Aorta (tissue), 5 donors: ENCODE measurements around the gene FRZB. TPM values are rescaled to one million over a fixed set of nuclear protein-coding genes. Genes with fewer than 3 reads are reported as not detected.

Experiments used
- ATAC-seq: fragments of 200-7000 bp; cut with Tn5 transposase; one replicate; pipeline ENCODE4 v1.9.1; 2022; ENCODE audit warnings: moderate library complexity; ENCODE audit not compliant: low FRiP score
- DNase-seq, 2 donors: peaks; one replicate each; pipeline ENCODE4 v3.0.0-alpha.2; 2020
- H3K27ac ChIP-seq, 2 donors: one replicate each; pipeline ENCODE4 v1.5.1; 2013; ENCODE audit warnings: low read length in 2 of 2, mild to moderate bottlenecking in 2 of 2, moderate library complexity in 2 of 2, control low read depth in 1 of 2, inconsistent platforms in 1 of 2, low read depth in 1 of 2
- H3K27me3 ChIP-seq, 2 donors: one replicate each; pipeline ENCODE4 v1.6.1; 2013; ENCODE audit warnings: control low read depth in 1 of 2, low read length in 1 of 2, mild to moderate bottlenecking in 1 of 2, moderate library complexity in 1 of 2; ENCODE audit not compliant: insufficient read depth in 2 of 2, control insufficient read depth in 1 of 2
- H3K36me3 ChIP-seq, 2 donors: one replicate each; pipeline ENCODE4 v1.6.1; 2013; ENCODE audit warnings: control low read depth in 1 of 2, low read length in 1 of 2, mild to moderate bottlenecking in 1 of 2; ENCODE audit not compliant: insufficient read depth in 2 of 2, control insufficient read depth in 1 of 2
- H3K4me1 ChIP-seq, 2 donors: one replicate each; pipeline ENCODE4 v1.6.1; 2013; ENCODE audit warnings: low read length in 2 of 2, control low read depth in 1 of 2, mild to moderate bottlenecking in 1 of 2, moderate library complexity in 1 of 2; ENCODE audit not compliant: insufficient read depth in 2 of 2, control insufficient read depth in 1 of 2
- H3K4me3 ChIP-seq, 2 donors: one replicate each; pipeline ENCODE4 v1.5.1; 2013; ENCODE audit warnings: low read length in 2 of 2, control low read depth in 1 of 2, mild to moderate bottlenecking in 1 of 2
- H3K9me3 ChIP-seq: one replicate; pipeline ENCODE4 v1.6.1; 2013; ENCODE audit warnings: mild to moderate bottlenecking, low read length; ENCODE audit not compliant: control insufficient read depth
- WGBS, 2 donors: extraction: QIAGEN DNeasy Blood & Tissue Kit; methylation state at CpG; one replicate each; pipeline ENCODE4 v1.1.7; 2013; 5-methylcytosine and 5-hydroxymethylcytosine counted together
- intact Hi-C, 2 donors: fragments of 100-400 bp; cut with DNase I; formaldehyde crosslinking; loops; one replicate each; pipeline versions ENCODE4 v1.14.2 to v1.15.0; 2022
- polyA plus RNA-seq, 2 donors: library from polyadenylated mRNA; stranded (reverse); fragments of 200-250 nt; gene quantifications; one replicate each; pipeline ENCODE4 v1.2.3, GENCODE V29; 2013
- total RNA-seq, 2 donors: library from RNA; stranded (reverse); fragmentation: NEBNext Ultra II Directional; extraction: Animal tissue kit (Norgen Biotek cat#: 25700); gene quantifications; one replicate each; pipeline ENCODE4 v1.2.1, GENCODE V29; 2021
- donor health status: healthy with polysubstance abuse.
- donor health status: Bipolar disorder and iron deficiency.
- donor health status: DM: no; HTN: no; CAD: no.
- donor health status: DM: no; HTN: no; CAD: no.
- donor health status: DM: yes; HTN: yes; CAD: no.

The FRZB gene
- total and polyA plus RNA-seq, 4 donors: 47.9 to 277 (median 96.9) TPM

- intact Hi-C loops: no loop called here
- H3K27me3 ChIP-seq: no peaks in the 10 kb centered on the region
- H3K9me3 ChIP-seq: no peaks in the 10 kb centered on the region
- H3K36me3 ChIP-seq: no peaks in the 10 kb centered on the region
- no peak for ATAC-seq
- 86 to 87% methylated on average over 5 of the region's 5 CpGs for WGBS, 2 donors
- H3K27ac ChIP-seq: no peak overlapping the region
- H3K4me3 ChIP-seq: no peak overlapping the region
- DNase-seq: no peak
- H3K4me1 ChIP-seq: peaks cover 0 to 2% of the 10 kb centered on the region in 2 donors
Measured at GRCh38 chr2:182824056-182824766, 42.2 kb downstream of the FRZB start.

- no peak overlapping the region for H3K27ac ChIP-seq
- DNase-seq: no peak
- H3K4me3 ChIP-seq: no peak overlapping the region
- no peaks in the 10 kb centered on the region for H3K36me3 ChIP-seq
- ATAC-seq: no peak
- H3K27me3 ChIP-seq: no peaks in the 10 kb centered on the region
- no peaks in the 10 kb centered on the region for H3K9me3 ChIP-seq
- H3K4me1 ChIP-seq: no peaks in the 10 kb centered on the region
- intact Hi-C loops: no loop called here
- WGBS, 2 donors: 93 to 96% methylated on average over 2 of the region's 2 CpGs
Measured at GRCh38 chr2:182822733-182823132, 43.7 kb downstream of the FRZB start.

- WGBS, 2 donors: 72 to 78% methylated on average over 2 of the region's 2 CpGs
- no peaks in the 10 kb centered on the region for H3K4me1 ChIP-seq
- no peak for DNase-seq
- intact Hi-C loops: no loop called here
- no peaks in the 10 kb centered on the region for H3K9me3 ChIP-seq
- no peak overlapping the region for H3K4me3 ChIP-seq
- H3K27ac ChIP-seq: no peak overlapping the region
- no peak for ATAC-seq
- no peaks in the 10 kb centered on the region for H3K27me3 ChIP-seq
- H3K36me3 ChIP-seq: no peaks in the 10 kb centered on the region
Measured at GRCh38 chr2:182821182-182821581, 45.3 kb downstream of the FRZB start.

- Histone ChIP-seq H3K27me3 (no peaks in the 10 kb centered on the region), H3K4me3 (no peak overlapping the region), H3K27ac (no peak overlapping the region), H3K36me3 (no peaks in the 10 kb centered on the region), H3K9me3 (no peaks in the 10 kb centered on the region), H3K4me1 (no peaks in the 10 kb centered on the region)
- no peak for ATAC-seq
- no peak for DNase-seq
- WGBS, 2 donors: 94 to 97% methylated on average over 4 of the region's 4 CpGs
- intact Hi-C loops: no loop called here
Measured at GRCh38 chr2:182819412-182819811, 47.0 kb downstream of the FRZB start.

- no peak overlapping the region for H3K4me3 ChIP-seq
- no peaks in the 10 kb centered on the region for H3K36me3 ChIP-seq
- no peaks in the 10 kb centered on the region for H3K4me1 ChIP-seq
- H3K27me3 ChIP-seq: no peaks in the 10 kb centered on the region
- H3K9me3 ChIP-seq: no peaks in the 10 kb centered on the region
- DNase-seq (no peak), ATAC-seq (no peak)
- H3K27ac ChIP-seq: peak overlapping the region in 1 of 2 donors; percentile 28
- WGBS, 2 donors: 81 to 85% methylated on average over 4 of the region's 4 CpGs
- intact Hi-C loops: no loop called here
Measured at GRCh38 chr2:182818925-182819324, 47.5 kb downstream of the FRZB start.

GRCh38 chr2:182818501-182818900 lies 47.9 kb downstream of the FRZB start:
- intact Hi-C loops: no loop called here
- Histone ChIP-seq H3K4me1 (no peaks in the 10 kb centered on the region), H3K4me3 (no peak overlapping the region), H3K36me3 (no peaks in the 10 kb centered on the region), H3K9me3 (no peaks in the 10 kb centered on the region), H3K27ac (peak overlapping the region in 1 of 2 donors; percentile 28), H3K27me3 (no peaks in the 10 kb centered on the region)
- WGBS, 2 donors: 59 to 62% methylated on average over 3 of the region's 3 CpGs
- ATAC-seq (no peak), DNase-seq (no peak)

GRCh38 chr2:182817558-182817957 lies 48.9 kb downstream of the FRZB start:
- H3K4me3 ChIP-seq: no peak overlapping the region
- intact Hi-C loops: no loop called here
- H3K9me3 ChIP-seq: no peaks in the 10 kb centered on the region
- no peaks in the 10 kb centered on the region for H3K27me3 ChIP-seq
- no peaks in the 10 kb centered on the region for H3K36me3 ChIP-seq
- H3K27ac ChIP-seq: no peak overlapping the region
- DNase-seq (no peak), ATAC-seq (no peak)
- no peaks in the 10 kb centered on the region for H3K4me1 ChIP-seq
- 25 to 31% methylated on average over 2 of the region's 2 CpGs for WGBS, 2 donors

- DNase-seq (no peak), ATAC-seq (no peak)
- Histone ChIP-seq H3K4me1 (no peaks in the 10 kb centered on the region), H3K36me3 (no peaks in the 10 kb centered on the region), H3K9me3 (no peaks in the 10 kb centered on the region), H3K27ac (no peak overlapping the region), H3K4me3 (no peak overlapping the region), H3K27me3 (no peaks in the 10 kb centered on the region)
- intact Hi-C loops: no loop called here
Measured at GRCh38 chr2:182816866-182817265, 49.6 kb downstream of the FRZB start.

- no peak overlapping the region for H3K4me3 ChIP-seq
- no peaks in the 10 kb centered on the region for H3K9me3 ChIP-seq
- H3K36me3 ChIP-seq: no peaks in the 10 kb centered on the region
- ATAC-seq: no peak
- 96 to 100% methylated on average over 3 of the region's 3 CpGs for WGBS, 2 donors
- intact Hi-C loops: no loop called here
- no peaks in the 10 kb centered on the region for H3K4me1 ChIP-seq
- no peaks in the 10 kb centered on the region for H3K27me3 ChIP-seq
- H3K27ac ChIP-seq: no peak overlapping the region
- no peak for DNase-seq
Measured at GRCh38 chr2:182814804-182815203, 51.6 kb downstream of the FRZB start.
